ENCODE results near the gene PDE4D.
"Not testable (repeated sequence)": the region's sequence is repeated elsewhere in the genome, so short reads cannot be mapped to it uniquely, and the experiment has no call there.

The PDE4D gene

DNA sequence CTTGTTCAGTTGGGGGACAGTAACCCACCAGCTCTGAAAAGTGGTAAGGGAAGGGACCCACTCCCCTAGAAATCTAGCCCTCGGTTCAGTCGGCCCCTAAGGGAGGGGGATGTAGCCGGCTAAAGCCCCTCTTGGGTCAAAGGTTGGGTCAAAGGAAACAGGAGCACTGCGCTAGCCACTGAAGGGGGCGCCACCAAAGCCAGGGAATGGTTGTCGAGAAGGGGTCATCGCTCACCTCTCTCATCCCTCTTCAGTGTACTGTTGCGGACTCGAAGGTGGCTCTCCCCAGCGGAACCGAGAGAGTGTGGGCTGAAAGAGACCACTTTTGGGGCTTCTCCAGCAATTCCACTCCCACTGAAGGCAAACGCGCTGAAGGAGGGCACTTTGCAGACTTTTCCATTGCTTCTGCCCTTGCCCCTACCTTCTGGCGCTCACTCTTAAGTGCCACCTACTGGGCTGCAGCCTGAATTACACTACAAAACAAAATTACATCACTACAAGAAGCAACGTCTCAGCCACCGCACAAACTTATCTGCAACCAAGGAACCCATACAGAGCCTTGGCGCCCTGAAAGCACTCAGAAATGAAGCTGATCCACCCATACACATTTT is 396.9 kb downstream of the PDE4D start:
- no peak for DNase-seq

DNA sequence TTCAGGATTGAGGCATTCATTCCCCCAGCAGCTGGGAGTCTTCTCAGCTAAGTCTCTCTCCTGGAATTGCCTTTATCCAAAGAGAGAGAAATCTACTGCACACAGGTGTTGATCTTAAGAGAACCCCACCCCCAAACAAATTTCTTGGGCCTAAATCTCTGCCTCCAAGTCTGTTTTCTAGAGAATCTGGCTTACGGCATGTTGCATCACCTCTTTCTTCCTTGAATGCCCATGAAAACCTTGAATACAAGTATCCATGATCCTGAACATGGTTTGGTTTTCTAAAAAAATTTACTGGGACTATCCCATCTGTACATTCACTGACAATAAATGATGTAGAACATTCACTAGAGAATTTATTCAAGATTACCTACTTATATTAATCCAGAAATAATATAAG is 401.6 kb downstream of the PDE4D start:
- DNase-seq, result no peak

DNA sequence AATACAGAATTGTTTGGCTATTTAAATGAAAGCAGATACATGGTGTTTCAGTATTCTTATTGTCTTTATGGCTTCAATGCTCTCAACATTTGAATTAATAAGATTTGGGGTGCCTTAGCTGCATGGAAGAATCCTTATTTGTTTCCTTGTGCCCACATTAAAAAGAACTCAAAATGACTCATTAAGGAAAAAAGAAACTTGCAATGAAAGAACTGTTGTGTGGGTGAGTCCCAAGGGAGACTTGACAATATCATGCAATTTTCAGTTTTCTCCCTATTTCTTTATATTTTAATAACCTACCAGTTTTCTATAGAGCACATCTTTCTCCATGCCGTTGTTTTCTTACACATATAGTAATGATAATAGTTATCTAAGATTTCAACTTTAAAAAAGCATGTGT is 404.0 kb downstream of the PDE4D start:
- no peak for DNase-seq

DNA sequence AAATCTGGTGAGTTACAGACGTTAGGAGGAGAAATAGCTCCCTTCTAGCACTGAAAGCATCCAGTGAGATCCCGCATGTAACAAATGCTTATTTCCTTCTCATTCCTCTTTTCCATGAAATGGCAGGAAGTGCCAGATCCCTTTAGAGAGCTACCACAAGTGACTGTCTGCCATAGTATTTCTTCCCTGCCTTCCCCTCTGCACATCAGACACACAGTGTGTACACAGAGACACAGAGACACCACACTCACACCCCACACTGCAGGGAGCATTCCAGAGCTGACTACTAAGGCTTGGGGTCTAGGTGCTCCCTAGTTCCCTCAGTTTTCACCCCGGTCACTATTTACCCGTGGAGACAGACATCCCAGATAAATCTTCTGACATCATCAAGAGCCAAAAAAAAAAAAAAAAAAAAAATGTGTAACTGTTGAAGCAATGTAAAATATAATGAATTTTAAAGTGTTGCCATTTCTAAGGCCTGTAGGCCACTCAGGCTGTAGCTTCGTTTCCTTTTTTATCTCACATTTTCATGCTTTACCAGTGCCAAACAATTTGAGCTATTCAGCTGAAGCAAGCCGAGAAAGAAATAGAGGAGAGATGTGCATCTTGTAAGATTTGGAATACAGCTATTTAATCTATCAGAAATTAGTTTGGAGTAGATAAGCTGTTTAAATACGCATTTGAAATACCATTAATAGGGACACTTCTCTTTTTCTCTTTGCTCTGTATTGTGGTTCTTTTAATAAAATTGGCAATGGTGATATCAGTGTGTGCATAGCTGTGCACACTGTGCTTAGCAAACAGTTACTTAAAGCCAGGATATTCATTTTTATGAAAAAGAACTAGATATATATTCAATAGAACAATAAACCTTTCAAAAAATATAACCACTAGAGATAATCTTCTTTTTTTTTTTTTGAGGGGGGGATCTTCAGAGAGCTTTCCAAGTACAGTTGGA is 405.5 kb downstream of the PDE4D start:
- peak; percentile 13 for DNase-seq

DNA sequence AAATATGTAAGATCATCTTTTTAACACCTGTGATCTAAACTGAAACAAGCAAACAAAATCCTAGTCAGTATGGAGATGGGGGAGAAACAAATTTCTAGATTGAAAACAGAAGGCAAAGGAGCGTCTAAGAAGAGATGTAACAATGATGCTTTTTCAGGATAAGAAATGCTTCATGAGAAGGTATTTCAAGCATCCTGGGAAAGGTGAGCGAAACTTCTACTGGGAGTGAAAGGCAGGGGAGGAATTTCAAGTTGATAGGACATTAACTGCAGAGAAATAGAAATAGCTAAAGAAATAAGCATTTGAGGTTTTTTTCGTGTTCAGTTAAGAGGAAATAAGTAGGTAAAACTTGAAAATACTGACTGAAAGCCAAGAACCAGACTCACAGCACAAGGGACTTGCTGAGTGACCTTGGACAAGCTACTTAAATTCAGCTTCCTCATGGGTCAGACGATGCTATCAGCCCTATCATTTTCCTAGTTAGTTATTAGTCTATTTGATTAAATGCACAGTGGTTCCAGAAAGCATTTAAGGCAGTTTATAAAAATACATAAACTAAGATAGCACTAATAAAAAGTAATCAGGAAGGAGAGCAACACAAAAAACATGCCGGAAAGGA is 406.3 kb downstream of the PDE4D start:
- DNase-seq, result no peak

DNA sequence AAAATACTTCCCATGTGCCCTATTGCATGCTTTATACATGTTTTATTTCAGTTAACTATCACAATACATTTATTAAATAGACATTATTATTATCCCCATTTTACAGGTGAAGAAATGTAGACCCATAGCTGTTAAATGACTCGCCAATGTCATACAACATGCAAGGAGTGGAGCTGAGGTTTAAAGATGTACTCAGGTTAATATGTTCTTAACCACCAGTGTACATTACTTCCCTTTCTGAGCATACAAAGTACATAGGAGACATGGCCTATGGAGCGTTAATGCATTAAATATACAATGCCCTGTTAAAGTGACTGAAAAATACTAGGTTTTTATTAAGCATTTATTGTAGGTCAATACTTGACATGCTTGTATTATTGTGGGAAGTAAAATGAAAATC is 407.0 kb downstream of the PDE4D start:
- DNase-seq, result no peak

DNA sequence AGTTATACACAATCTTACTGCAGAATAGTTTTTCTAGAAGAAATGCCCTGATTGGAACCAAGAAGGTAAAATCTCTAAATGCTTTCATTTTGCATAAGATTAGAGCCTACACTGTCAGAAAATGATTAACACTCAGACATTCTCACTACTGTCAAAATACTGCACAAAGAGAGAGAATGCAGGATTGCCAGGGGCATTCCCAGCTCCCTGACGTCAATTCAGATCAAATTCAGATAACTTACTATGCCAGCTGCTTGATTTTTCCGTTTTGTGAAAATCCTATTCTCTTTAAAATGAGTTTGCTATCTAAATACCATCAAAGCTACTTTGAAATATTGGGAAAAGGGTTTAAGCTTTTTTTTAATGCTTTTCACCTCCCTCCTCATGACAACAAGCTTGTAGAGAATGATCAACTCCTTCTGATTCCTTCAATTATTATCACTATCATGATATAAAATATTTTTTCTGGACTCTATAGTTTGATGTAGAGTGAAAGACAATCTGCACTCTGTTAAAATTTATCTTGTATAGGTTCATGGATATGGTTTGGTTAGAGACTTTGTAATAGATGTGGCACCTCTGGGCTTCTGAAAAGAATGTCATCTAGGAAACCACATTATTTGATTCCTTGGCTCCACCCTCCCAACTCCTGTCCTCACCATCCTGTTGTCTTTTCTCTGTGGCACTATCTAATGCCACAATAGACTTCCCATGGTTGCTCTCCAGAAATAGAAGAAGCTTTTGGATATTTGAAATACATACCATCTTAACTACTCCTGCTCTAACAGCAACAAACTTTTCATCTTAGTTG is 407.7 kb downstream of the PDE4D start:
- DNase-seq, result no peak

DNA sequence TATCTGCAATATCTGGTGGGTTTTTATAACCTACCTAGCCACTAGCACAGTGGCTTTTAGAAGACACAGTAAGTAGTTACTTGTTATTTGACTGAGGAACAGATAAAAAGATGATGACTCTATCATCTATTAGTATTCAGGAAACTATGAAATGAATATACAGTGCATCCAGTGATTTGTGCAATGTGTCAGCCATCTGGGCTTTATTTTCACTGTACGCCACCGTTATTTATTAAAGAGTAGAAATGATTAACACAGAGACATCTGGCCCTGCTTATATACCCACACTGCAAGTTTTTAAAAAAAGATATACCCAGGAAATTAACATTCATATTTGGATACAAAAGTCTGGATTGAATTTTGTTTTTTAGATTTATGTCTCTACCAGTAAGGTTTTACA is 408.4 kb downstream of the PDE4D start:
- peak; percentile 37 for DNase-seq

DNA sequence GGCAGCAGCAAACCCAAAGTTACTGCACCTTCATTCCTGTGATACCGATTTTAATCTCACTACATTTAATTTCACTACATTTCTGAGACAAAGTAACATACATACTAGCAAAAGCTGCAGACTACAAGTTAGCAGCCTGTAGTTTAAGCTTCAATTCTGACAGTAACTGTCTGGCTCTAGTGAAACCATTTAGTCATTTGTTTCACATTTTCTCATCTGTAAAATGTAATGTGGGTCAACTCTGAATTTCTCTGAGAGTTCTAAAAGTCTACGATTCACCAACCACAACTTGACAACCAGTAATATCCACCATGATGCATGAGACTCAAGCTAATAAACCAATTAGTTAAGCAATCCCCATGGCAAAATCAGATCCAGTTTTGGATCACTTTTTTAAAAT is 408.9 kb downstream of the PDE4D start:
- no peak for DNase-seq

DNA sequence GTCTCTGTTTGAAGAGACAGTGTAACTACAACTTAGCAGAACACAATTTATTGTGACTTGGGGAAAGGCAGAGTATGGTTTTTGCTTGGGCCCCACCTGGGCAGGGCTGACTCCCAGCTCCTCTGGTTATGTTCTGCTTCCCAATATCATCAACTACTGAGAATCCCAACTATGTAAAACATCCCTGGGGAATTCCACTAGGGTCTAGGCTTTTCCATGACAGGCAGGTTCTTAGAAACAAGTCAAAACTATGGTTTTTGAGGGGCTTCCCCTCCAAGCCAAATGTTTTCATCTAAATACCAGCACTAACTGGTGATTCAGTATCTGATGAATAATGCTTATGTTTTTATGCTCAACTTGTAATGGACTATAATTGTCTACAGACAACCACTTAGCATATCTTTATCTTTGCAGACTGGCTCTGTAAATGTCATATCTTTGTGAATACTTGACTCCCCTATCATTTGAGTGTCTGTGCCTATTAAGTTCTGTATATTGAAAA is 409.5 kb downstream of the PDE4D start:
- DNase-seq, result peak; percentile 73

DNA sequence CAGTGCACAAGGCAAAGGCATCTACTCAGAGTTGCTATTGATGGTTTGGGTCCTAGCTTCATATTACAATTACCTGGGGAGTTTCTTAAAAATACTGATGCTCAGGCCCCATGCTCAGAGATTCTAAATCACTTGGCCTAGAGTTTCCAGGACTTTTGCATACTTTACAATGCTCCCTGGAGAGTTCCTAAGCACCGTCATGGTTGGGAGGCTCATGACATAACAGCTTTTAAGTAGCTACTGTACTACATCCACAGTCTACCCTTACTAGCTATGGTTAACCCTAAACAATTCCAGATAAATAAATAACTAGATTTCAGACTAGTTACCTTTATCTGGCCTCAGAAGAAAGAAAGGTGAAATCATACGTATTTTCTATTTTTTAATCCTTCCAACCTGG is 414.4 kb downstream of the PDE4D start:
- DNase-seq, result no peak

DNA sequence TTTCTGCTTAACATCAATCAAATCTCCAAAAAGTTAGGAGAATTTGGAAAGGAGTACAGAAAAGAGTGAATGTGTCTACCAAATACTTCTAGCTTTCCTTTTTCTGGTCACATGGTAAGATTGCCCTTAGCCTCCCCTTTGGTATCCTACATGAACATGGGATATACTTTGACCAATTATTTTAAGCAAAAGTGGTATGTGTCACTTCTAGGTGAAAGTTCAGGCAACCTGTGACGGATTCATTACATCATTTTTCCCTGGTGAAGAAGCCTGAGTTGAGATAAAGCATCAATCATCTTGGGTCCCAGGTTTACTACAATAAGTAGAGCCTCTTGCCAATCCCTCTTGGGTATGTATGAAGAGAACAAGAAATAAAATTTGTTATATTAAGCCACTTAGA is 419.2 kb downstream of the PDE4D start:
- DNase-seq, result no peak

DNA sequence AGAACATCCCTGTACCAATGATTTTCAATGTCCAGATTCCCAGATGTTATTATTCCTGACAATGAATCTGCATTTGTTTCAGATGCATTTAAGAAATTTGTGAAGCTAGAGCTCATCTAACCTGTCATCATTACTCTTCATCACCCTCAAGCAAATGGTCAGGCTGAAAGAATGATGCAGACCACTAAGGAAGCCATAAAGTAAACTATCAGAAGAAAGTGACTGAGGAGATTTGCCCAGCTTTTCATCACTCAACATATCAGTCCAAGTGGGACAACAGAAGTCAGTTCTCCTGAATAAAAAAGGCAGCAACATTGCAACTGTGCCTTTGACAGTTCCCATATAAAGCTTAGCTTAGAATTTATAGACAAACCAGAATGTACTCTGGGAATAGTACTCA is 419.9 kb downstream of the PDE4D start:
- DNase-seq, result peak; percentile 29

DNA sequence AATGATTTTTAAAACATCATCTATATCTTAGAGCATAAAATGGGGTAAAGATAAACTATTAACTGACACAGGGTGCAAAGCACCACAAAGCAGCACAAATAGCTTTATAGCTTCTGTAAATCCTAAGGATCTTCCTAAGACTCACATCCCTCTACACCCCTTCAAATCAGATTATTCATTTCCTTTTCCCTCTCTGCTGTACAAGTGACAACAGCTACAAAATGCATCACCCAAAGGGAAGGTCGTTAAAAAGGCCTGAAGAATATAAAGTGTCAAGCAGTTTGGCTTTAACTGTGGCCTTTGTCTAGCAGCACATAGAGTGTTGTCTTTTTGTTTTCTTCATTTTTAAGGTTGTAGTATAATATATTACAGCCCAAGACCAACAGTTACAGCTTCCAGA is 422.1 kb downstream of the PDE4D start:
- no peak for DNase-seq

DNA sequence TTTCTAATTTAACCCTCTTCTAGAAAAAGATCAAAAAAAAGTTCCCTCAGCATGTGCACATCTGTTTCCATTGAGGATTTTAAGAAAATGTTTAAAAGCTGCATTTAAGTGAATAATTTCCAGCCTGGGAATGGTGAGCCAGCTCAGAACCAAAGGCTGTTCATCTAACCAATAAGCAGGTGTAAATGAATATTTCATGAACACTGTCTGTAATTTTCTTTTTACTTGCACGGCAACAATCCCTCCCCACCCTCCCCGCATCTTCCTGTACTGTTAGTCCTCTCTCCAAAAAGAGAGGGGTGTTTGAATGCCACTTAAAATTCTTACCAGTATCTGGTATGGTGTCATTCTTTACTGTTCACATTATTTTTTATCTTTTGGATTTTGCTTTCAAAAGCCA is 425.6 kb downstream of the PDE4D start:
- DNase-seq, result no peak

DNA sequence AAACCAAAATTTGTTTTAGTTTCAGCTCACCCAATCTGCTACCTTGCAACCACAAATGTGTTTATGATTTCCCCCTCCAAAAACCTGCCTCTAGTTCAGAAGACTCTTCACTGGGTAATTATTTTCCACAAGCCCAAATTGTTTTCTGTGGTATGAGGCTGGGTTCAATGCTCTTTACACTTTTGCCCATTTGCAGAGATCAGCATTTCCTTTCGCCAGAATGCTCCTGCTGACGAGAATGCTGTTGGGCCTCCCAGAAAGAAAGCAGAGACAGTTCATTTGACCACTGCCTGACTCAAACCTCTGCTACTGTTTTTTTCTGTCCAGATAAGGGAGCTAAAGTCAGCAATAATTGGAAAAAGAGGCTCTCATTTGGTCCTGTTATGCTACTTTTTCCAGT is 427.3 kb downstream of the PDE4D start:
- DNase-seq, result no peak

DNA sequence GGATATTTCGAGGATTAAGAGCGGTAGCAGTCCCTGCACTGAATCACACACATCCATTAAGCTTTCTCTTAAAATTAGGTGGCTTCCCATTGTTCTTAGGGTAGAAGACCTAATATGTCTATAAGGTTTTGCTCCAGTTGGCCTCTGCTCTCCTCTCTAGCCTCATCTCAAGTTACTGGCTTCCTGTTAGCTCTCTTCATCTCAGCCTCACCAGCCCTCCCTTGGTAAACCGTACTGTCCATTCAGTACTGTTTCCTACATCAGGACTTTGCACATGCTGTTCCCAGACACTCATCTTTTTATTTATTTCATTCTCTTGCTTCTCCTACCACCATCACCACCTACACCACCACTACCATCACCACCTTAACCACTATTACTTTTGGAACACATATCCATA is 428.6 kb downstream of the PDE4D start:
- no peak for DNase-seq

DNA sequence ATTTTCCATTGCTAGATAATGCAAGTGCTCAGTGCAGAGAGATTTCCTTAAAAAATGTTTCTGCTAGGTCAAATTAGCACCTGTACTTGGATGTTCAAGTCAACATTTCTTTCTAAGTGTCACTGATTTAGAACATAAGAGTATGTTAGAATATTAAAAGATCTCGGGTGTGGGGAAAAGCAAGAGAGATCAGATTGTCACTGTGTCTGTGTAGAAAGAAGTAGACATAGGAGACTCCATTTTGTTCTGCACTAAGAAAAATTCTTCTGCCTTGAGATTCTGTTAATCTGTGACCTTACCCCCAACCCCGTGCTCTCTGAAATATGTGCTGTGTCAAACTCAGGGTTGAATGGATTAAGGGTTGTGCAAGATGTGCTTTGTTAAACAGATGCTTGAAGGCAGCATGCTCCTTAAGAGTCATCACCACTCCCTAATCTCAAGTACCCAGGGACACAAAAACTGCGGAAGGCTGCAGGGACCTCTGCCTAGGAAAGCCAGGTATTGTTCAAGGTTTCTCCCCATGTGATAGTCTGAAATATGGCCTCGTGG is 429.8 kb downstream of the PDE4D start:
- DNase-seq, result not testable (repeated sequence)

DNA sequence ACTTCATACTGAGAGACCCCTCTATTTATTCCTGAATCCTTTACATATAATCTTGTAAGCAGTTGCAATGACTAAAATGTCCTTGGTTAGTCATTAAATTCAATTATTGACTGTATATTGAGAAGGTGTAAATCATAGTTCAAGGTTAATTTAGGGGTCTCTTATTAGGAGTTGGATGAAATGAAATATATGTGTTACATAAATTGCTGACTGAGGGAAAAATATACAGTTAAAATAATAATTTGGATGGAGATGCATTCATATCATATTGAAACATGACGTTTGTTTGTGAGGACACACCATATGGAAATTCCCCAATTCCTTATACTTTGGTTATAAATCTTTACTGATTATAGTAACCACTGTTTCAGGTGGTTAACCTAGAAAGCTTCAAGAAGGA is 430.6 kb downstream of the PDE4D start:
- DNase-seq, result no peak

DNA sequence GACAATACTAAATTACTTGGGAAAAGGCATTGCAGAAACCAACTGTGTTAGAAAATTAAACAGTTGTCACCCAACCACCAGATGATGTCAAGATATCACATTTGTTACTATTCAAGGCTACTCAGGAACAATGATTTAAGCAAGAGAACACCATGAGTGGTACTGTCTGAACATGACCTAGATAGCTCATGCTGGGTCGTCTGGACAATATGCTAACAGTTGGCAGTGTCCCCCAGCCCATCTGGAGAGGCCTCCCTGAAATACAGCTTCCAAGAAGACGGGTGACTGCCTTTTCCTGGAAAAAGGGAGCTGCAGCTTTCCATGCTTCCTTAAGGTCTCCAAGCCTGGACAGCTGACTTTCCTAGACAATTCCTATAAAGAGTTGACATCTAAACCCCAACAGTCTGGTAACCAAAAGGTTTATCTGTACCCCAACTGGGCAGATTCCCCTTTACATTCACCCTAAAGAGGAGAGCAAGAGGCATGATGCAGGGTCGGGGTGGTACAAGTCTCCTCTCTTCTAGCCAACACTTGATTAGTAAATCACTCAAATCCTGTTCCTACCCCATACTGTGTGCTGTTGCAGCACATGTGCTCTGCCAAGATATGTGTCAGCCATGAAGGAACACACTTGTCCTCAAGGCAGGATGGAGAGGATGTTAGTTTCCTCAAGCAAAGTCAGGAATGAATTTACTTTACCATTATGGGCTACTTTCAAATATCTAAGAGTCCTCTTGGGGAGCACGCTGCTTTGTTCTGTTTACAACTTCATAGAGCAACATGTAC is 433.0 kb downstream of the PDE4D start:
- no peak for DNase-seq

DNA sequence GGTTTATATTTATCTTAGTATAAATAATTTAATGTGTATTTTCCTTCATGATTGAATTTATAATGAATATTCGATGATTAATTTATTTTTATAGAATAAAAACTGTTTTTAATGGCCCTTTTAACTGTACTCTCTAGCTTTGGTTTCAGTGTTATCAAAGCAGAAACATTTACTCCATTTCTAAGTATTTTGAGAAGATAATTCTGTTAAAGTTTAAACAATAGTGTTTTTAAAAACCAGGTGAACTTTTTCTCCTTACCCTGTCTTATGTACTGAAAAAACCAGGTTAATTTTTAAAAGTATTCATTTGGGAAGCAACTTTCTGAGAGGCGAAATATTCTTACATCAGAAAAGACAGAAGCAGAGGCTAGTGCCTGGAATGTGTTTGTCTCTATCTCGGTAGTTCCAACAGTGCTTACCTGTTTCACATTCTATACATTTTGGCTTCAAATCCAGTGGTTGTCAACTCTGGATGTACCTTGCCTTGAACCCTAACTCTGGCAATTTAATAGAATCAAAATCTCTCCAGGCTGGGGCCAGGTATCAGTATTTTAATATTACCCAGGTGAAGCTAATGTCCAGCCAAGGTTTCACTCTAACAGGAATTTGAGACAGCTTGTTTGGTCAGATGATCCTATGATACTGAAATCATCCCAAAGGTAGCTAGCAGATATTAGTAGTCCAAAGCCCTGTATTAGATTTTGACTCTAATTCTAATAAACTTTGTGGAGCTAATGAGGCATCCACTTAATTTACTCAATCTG is 434.4 kb downstream of the PDE4D start:
- no peak for DNase-seq
